Islet precursor cell (in vitro differentiated cells): ENCODE measurements around the gene ZKSCAN3.
"Not testable (repeated sequence)": the region's sequence is repeated elsewhere in the genome, so short reads cannot be mapped to it uniquely, and the experiment has no call there.

Experiments
- DNase-seq: peaks from one replicate; pipeline ENCODE4 v3.0.0-alpha.2; 2018

The ZKSCAN3 gene

GRCh38 chr6:28343898-28344677 lies 5.7 kb upstream of the ZKSCAN3 start:
- no peak for DNase-seq

GRCh38 chr6:28345201-28345600 lies 4.5 kb upstream of the ZKSCAN3 start:
- no peak for DNase-seq

GRCh38 chr6:28347119-28347518 lies 2.6 kb upstream of the ZKSCAN3 start:
- no peak for DNase-seq

GRCh38 chr6:28349344-28349891 lies 329 bp upstream of the ZKSCAN3 start:
- DNase-seq, result no peak

GRCh38 chr6:28351087-28351486 lies 1.3 kb downstream of the ZKSCAN3 start:
- DNase-seq, result no peak

GRCh38 chr6:28351493-28351925 lies 1.8 kb downstream of the ZKSCAN3 start:
- DNase-seq, result no peak

GRCh38 chr6:28353356-28353755 lies 3.6 kb downstream of the ZKSCAN3 start:
- DNase-seq, result no peak

- no peak for DNase-seq
Measured at GRCh38 chr6:28353981-28354676, 4.4 kb downstream of the ZKSCAN3 start.

GRCh38 chr6:28354688-28355554 lies 5.2 kb downstream of the ZKSCAN3 start:
- no peak for DNase-seq

- DNase-seq, result peak; percentile 88
Measured at GRCh38 chr6:28355743-28356665, 6.3 kb downstream of the ZKSCAN3 start.

- DNase-seq, result no peak
Measured at GRCh38 chr6:28356666-28357020, 6.9 kb downstream of the ZKSCAN3 start.

GRCh38 chr6:28357036-28357435 lies 7.3 kb downstream of the ZKSCAN3 start:
- DNase-seq, result no peak

GRCh38 chr6:28359562-28359961 lies 9.8 kb downstream of the ZKSCAN3 start:
- DNase-seq, result not testable (repeated sequence)

GRCh38 chr6:28360961-28361360 lies 11.2 kb downstream of the ZKSCAN3 start:
- DNase-seq, result no peak

- DNase-seq, result not testable (repeated sequence)
Measured at GRCh38 chr6:28365590-28365989, 15.8 kb downstream of the ZKSCAN3 start.

GRCh38 chr6:28368522-28368921 lies 18.8 kb downstream of the ZKSCAN3 start:
- DNase-seq, result no peak

- DNase-seq, result no peak
Measured at GRCh38 chr6:28369463-28369862, 19.7 kb downstream of the ZKSCAN3 start.

GRCh38 chr6:28370440-28370839 lies 20.7 kb downstream of the ZKSCAN3 start:
- DNase-seq, result no peak

- no peak for DNase-seq
Measured at GRCh38 chr6:28371280-28371679, 21.5 kb downstream of the ZKSCAN3 start.

GRCh38 chr6:28371706-28372451 lies 22.1 kb downstream of the ZKSCAN3 start:
- no peak for DNase-seq

- no peak for DNase-seq
Measured at GRCh38 chr6:28373925-28374324, 24.2 kb downstream of the ZKSCAN3 start.
